ENCODE measurements around the gene EDRF1.

DNA sequence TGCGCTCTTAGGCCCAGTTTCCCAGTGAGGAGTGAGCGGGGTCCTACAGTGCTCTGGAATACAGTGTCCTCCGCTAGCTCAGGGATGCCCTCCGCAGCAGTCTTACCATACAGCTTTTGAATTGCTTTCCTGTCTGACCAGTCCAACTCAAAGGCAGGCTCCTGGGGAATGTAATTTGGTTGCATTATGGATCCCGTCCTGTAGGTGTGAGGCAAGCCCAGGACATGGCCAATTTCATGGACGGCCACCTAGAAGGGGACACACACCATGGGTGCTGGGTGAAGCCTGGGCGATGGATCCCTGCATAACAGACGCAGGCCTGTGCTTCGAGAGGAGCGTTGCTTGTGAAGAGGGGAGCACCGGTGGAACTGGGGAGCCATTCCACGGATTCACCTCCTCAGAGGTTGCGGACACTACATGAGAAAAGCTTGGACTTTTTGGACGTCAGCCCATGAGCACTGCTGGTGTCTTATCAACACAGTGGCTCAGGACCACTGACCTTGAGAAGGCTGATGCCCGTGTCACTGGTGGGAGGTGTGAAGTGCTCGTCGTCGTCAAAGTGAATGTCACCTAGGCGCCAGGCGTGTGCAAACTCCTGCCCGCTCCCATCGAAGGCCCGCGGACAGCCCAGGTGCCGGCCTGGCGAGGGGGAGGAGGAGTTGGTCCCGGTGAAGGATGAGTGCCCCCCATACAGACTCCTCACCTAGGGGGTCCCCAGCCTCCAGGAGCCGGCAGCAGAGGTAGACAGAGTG is 52.8 kb downstream of the EDRF1 start:
- TF ChIP-seq NFIC (IDR thresholded peaks at IDR 0.05) (no peak), TAF1 (IDR thresholded peaks at IDR 0.05; ENCODE audit: low read depth) (no peak), FOXM1 (IDR thresholded peaks at IDR 0.05; ENCODE audit: borderline replicate concordance, low read depth) (no peak), EP300 (IDR thresholded peaks at IDR 0.05; ENCODE audit: borderline replicate concordance) (no peak), YY1 (IDR thresholded peaks at IDR 0.05; ENCODE audit: low read depth) (no peak), REST (IDR thresholded peaks at IDR 0.05; ENCODE audit: low read depth) (no peak), RAD21 (IDR thresholded peaks at IDR 0.05; ENCODE audit: low read depth) (no peak), CREB1 (IDR thresholded peaks at IDR 0.05; ENCODE audit: low read depth) (no peak)
- TF ChIP-seq, protein P1, sequence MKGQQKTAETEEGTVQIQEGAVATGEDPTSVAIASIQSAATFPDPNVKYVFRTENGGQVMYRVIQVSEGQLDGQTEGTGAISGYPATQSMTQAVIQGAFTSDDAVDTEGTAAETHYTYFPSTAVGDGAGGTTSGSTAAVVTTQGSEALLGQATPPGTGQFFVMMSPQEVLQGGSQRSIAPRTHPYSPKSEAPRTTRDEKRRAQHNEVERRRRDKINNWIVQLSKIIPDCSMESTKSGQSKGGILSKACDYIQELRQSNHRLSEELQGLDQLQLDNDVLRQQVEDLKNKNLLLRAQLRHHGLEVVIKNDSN (IDR thresholded peaks at IDR 0.05), result no peak
